ENCODE measurements around the gene ASCC1.
"Not testable (repeated sequence)": the region's sequence is repeated elsewhere in the genome, so short reads cannot be mapped to it uniquely, and the experiment has no call there.

The ASCC1 gene

GRCh38 chr10:72248468-72249151, 32.5 kb upstream of the ASCC1 start:
- peak; percentile 95 for DNase-seq

GRCh38 chr10:72245949-72246525, 30.0 kb upstream of the ASCC1 start:
- no peak for DNase-seq

GRCh38 chr10:72244573-72245038, 28.5 kb upstream of the ASCC1 start:
- DNase-seq, result no peak

GRCh38 chr10:72243822-72244437, 27.9 kb upstream of the ASCC1 start:
- peak; percentile 40 for DNase-seq

GRCh38 chr10:72242675-72243074, 26.6 kb upstream of the ASCC1 start:
- DNase-seq, result peak; percentile 48

DNA sequence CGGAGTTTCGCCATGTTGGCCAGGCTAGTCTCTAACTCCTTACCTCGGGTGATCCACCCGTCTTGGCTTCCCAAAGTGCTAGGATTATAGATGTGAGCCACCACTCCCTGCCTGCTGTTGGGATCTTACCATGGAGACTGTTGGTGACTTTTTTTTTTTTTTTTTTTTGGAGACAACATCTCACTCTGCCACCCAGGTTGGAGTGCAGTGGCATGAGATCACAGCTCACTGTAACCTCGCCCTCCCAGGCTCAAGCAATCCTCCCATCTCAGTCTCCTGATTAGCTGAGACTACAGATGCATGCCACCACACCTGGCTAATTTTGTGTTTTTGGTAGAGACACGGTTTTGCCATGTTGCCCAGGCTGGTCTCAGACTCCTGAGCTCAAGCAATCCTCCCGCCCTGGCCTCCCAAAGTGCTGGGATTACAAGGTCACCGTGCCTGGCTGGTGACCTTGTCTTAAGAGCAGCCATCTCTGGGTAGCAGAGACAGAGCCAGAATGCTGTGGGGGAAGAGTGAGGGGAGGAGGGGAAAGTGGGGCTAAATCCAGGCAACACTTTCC, 25.7 kb upstream of the ASCC1 start:
- DNase-seq, result no peak

DNA sequence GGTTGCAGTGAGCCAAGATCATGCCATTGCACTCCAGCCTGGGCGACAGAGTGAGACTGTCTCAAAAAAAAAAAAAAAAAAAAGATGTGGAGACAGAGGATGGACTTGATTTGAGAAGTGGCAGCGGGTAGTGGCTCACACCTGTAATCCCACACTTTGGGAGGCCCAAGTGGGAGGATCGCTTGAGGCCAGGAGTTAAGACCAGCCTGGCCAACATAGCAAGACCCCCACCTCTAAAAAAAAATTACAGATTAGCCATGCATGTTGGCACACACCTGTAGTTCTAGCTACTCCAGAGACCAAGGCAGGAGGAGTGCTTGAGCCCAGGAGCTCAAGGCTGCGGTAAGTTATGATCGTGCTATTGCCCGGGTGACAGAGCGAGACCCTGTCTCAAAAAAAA, 24.3 kb upstream of the ASCC1 start:
- DNase-seq, result no peak

DNA sequence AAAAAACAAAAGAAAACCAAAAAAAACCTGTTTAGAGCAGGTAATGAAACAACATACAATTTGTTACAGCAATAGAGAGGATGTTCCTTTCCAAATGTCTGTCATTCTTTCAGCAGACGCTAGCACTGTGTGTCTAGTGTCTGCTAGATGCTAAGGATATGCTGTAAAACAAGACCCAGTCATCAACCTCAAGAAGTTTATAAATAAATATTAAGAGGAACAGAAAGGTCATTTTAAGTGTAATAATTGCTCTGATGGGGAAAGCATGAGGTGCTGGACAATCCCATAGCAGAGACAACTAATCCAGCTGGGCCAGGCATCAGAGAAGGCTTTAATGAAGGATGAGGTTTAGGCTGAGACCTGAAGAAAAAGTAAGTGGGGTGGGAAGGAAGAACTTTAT, 23.3 kb upstream of the ASCC1 start:
- DNase-seq, result no peak

- DNase-seq, result peak; percentile 28
Observed at GRCh38 chr10:72238392-72239175, 22.5 kb upstream of the ASCC1 start.

GRCh38 chr10:72235544-72236279, 19.6 kb upstream of the ASCC1 start:
- no peak for DNase-seq

DNA sequence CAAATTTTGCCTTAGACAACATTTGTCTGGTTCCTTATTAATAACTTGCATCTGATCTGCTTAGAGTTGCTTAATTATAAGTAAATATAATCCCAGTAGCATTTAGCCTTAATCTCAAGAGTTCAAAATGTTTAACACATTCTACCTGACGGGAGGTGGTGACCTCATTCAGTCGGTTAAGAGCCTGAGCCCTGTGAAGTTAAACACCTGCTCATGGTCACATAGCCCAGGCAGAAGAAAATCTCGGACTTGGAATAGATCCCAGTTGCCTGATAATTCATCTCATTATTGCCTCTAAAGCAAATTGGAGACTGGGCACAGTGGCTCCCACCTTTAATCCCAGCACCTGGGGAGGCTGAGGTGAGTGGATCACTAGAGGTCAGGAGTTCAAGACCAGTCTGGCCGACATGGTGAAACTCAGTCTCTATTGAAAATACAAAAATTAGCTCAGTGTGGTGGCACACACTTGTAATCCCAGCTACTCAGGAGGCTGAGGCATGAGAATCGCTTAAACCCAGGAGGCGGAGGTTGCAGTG, 18.6 kb upstream of the ASCC1 start:
- DNase-seq, result no peak

DNA sequence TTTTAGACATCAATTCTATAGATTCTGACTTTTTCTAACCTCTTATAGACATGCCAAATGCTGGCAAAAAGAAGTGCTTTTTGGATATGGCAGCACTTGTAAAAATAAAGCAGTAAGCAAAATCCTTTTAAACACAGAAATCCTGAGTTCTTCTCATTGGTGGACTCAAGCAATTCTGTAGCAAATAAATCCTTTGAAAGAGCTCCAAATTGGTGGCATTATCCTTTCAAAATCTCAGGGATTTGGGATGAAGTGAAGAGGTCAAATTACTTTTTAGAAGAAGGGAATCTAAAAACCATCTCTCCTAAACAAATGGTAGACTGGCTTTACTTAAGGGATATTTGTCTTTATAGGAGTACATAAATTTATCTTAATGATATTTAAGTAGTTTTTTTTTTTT, 17.5 kb upstream of the ASCC1 start:
- DNase-seq, result no peak

DNA sequence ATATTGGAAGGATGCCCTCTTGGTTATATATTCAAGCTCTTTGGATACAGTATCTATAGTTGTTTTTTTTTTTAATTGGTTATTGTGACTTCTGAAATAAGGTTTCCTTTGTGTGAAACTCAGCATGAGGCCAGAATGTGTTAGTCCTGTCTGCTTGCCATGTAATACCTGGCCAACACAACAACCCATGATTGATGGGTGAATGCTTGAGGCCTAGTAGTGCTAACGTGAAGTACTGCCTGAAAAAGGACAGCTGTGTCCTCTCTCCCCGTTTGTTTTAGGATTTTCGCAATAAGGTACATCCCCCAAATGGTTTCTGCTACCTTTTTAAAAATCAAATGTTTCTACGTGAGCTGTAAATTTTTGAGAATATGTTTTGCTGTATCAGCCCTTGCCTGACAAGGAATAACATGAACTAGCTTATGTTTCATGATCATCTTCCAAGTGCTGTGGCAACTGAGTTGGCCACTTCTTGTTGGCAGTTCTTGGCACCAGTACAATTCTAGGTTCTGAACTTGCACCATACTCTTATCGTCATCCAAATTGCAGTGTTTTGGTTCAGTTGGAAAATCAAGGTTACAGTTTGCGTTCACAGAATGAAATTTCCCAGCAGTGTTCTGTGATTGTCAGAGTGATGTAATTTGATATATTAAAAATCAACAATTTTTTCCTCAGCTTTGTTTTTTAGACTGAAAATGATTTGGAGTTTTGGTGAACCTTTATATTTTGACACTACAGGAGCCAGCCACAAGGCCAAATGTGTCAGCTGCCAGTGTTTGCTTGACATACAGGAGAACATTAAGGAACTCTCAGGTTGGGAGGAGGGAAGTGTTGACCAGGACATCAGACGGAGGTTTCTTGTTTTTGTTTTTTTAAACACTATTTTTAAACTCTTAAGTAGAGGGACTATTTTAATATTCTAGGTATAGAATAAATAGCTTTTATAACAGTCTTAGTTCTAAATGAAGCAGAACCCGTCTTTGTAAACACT, 13.5 kb upstream of the ASCC1 start:
- no peak for DNase-seq

- no peak for DNase-seq
Observed at GRCh38 chr10:72228318-72228751, 12.3 kb upstream of the ASCC1 start.

DNA sequence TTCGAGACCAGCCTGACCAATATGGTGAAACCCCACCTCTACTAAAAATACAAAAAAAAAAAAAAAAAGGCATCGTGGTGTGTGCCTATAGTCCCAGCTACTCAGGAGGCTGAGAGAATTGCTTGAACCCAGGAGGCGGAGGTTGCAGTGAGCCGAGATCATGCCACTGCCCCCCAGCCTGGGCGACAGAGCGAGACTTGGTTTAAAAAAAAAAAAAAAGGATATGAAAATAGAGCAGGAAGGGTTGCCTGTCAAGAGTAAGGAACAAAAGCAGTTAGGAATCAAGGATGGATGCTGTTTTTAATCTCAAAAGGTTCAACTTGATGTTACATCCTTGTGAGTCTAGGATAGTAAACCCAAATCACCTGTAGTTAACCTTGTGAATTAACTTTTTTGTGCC, 11.8 kb upstream of the ASCC1 start:
- no peak for DNase-seq

DNA sequence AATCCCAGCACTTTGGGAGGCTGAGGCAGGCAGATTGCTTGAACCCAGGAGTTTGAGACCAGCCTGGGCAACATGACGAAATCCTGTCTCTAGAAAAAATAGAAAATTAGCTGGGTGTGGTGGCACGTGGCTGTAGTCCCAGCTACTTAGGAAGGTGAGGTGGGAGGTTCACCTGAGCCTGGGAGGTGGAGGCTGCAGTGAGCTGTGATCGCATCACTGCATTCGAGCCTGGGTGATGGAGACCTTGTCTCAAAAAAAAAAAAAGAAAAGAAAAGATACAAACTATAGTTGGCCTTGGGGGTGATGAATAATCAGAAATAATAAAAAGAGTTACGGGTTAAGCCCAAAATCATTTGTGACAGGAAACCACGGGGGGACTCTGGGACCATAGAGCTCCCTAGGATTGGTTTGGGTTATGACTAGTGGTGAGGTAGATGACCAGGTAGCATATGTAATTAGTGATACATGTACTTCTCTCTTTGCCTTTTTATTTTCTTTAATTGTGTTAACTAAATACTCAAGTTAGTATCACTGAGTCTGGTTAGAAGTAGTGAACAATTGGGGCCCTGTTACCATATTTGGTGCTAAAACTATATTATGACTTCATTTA, 10.4 kb upstream of the ASCC1 start:
- no peak for DNase-seq

GRCh38 chr10:72224191-72224590, 8.1 kb upstream of the ASCC1 start:
- not testable (repeated sequence) for DNase-seq

- no peak for DNase-seq
Observed at GRCh38 chr10:72223743-72224101, 7.6 kb upstream of the ASCC1 start.

DNA sequence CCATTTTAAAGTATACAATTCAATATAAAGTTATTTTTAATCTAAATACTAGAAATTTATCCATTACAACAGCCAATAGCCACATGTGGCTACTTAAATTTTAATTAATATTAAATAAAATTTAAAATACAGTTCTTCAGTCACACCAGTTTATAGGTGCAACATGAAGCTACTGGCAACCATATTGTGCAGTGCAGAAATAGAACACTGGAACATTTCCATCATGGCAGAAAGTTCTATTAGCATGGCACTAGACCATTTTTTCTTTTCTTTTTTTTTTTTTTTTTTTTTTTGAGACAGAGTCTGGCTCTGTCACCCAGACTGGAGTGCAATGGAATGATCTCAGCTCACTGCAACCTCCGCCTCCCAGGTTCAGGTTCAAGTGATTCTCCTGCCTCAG, 5.2 kb upstream of the ASCC1 start:
- no peak for DNase-seq

- no peak for DNase-seq
Observed at GRCh38 chr10:72220637-72221036, 4.6 kb upstream of the ASCC1 start.
